SK-N-SH treated with all-trans-retinoic acid at 6 μM for 48 hours (cell line): ENCODE results near the gene METTL26.

Experiments used
- ATAC-seq: fragments of 200-7000 bp; cut with Tn5 transposase; 3 replicates; pipeline ENCODE4 v1.9.1; 2020; ENCODE audit warnings: mild to moderate bottlenecking, moderate library complexity
- ARNTL ChIP-seq: fragments of 450-650 bp; formaldehyde crosslinking; IDR thresholded peaks from 2 replicates; pipeline ENCODE4 v1.5.0; 2020; ENCODE audit warnings: low read depth, mild to moderate bottlenecking, moderate library complexity, borderline replicate concordance
- CSDC2 ChIP-seq: fragments of 250-450 bp; sonication (Bioruptor Pico); IDR thresholded peaks from 2 replicates; pipeline ENCODE4 v1.5.0; 2020; ENCODE audit warnings: mild to moderate bottlenecking, moderate library complexity
- CSRNP3 ChIP-seq: fragments of 250-450 bp; sonication (Bioruptor Pico); IDR thresholded peaks from 2 replicates; pipeline ENCODE4 v1.5.1; 2021; ENCODE audit warnings: mild to moderate bottlenecking, moderate library complexity
- ESRRG ChIP-seq: fragments of 250-450 bp; sonication (Bioruptor Pico); IDR thresholded peaks from 2 replicates; pipeline ENCODE4 v1.6.1; 2021; ENCODE audit warnings: mild to moderate bottlenecking
- GLIS3 ChIP-seq: fragments of 250-450 bp; sonication (Bioruptor Pico); IDR thresholded peaks from 2 replicates; pipeline ENCODE4 v1.5.0; 2020; ENCODE audit warnings: mild to moderate bottlenecking, moderate library complexity
- POU6F1 ChIP-seq: fragments of 250-450 bp; sonication (Bioruptor Pico); IDR thresholded peaks from 2 replicates; pipeline ENCODE4 v1.8.0; 2021; ENCODE audit warnings: low read depth, mild to moderate bottlenecking, moderate library complexity, borderline replicate concordance
- RARB ChIP-seq: fragments of 250-450 bp; sonication (Bioruptor Pico); IDR thresholded peaks from 2 replicates; pipeline ENCODE4 v1.8.0; 2021; ENCODE audit warnings: mild to moderate bottlenecking, moderate library complexity
- SNAI2 ChIP-seq: fragments of 250-450 bp; sonication (Bioruptor Pico); IDR thresholded peaks from 2 replicates; pipeline ENCODE4 v1.5.0; 2020; ENCODE audit warnings: mild to moderate bottlenecking, moderate library complexity
- TCF4 ChIP-seq: fragments of 250-450 bp; sonication (Bioruptor Pico); IDR thresholded peaks from 2 replicates; pipeline ENCODE4 v1.8.0; 2021; ENCODE audit warnings: mild to moderate bottlenecking, moderate library complexity, borderline replicate concordance
- TOX ChIP-seq: fragments of 250-450 bp; sonication (Bioruptor Pico); IDR thresholded peaks from 2 replicates; pipeline ENCODE4 v1.8.0; 2021; ENCODE audit warnings: mild to moderate bottlenecking, moderate library complexity, borderline replicate concordance
- TSHZ2 ChIP-seq: fragments of 250-450 bp; sonication (Bioruptor Pico); IDR thresholded peaks from 2 replicates; pipeline ENCODE4 v1.5.0; 2020; ENCODE audit warnings: mild to moderate bottlenecking, moderate library complexity
- ZC3H10 ChIP-seq: fragments of 250-450 bp; sonication (Bioruptor Pico); IDR thresholded peaks from 2 replicates; pipeline ENCODE4 v1.5.1; 2021; ENCODE audit warnings: mild to moderate bottlenecking, moderate library complexity
- ZFP30 ChIP-seq: fragments of 450-650 bp; formaldehyde crosslinking; IDR thresholded peaks from 2 replicates; pipeline ENCODE4 v1.5.0; 2022; ENCODE audit warnings: mild to moderate bottlenecking, moderate library complexity
- ZNF8 ChIP-seq: fragments of 450-650 bp; formaldehyde crosslinking; IDR thresholded peaks from 2 replicates; pipeline ENCODE4 v1.5.0; 2020; ENCODE audit warnings: mild to moderate bottlenecking, moderate library complexity
- TF ChIP-seq, protein P1 (sequence below): fragments of 250-450 bp; sonication (Bioruptor Pico); IDR thresholded peaks from 2 replicates; pipeline ENCODE4 v1.5.1; 2020; ENCODE audit warnings: low read depth, mild to moderate bottlenecking, moderate library complexity
- TF ChIP-seq, protein P2 (sequence below): fragments of 250-450 bp; sonication (Bioruptor Pico); IDR thresholded peaks from 2 replicates; pipeline ENCODE4 v1.8.0; 2020; ENCODE audit warnings: mild to moderate bottlenecking, moderate library complexity, borderline replicate concordance

METTL26 gene

GRCh38 chr16:676913-677312, 40.8 kb upstream of the METTL26 start (continued):
- TF ChIP-seq TSHZ2 = no peak
- no peak for TF ChIP-seq GLIS3 (CRISPR knock-in tag)

DNA sequence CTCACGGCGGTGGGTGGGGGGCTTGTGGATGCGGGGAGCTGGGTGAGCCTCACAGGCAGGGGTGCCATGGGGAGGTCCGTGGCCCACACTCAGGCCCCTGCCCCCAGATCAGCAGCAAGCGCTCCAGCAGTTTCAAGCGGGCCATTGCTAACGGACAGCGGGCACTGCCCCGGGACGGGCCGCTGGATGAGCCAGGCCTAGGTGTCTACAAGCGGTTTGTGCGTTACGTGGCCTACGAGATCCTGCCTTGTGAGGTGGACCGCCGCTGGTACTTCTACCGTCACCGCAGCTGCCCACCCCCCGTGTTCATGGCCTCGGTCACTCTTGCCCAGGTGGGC, 40.4 kb upstream of the METTL26 start:
- no peak for ATAC-seq
- TF ChIP-seq SNAI2 (CRISPR knock-in tag) (no peak), CSRNP3 (CRISPR knock-in tag) (no peak), CSDC2 (no peak)
- TF ChIP-seq, protein P1, sequence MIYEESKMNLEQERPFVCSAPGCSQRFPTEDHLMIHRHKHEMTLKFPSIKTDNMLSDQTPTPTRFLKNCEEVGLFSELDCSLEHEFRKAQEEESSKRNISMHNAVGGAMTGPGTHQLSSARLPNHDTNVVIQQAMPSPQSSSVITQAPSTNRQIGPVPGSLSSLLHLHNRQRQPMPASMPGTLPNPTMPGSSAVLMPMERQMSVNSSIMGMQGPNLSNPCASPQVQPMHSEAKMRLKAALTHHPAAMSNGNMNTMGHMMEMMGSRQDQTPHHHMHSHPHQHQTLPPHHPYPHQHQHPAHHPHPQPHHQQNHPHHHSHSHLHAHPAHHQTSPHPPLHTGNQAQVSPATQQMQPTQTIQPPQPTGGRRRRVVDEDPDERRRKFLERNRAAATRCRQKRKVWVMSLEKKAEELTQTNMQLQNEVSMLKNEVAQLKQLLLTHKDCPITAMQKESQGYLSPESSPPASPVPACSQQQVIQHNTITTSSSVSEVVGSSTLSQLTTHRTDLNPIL (CRISPR knock-in tag) = no peak

GRCh38 chr16:675884-676564, 39.9 kb upstream of the METTL26 start:
- no peak for ATAC-seq
- no peak for TF ChIP-seq TOX (CRISPR knock-in tag)
- no peak for TF ChIP-seq ZNF8 (CRISPR knock-in tag)
- no peak for TF ChIP-seq ARNTL
- no peak for TF ChIP-seq CSDC2
- no peak for TF ChIP-seq TCF4 (CRISPR knock-in tag)
- no peak for TF ChIP-seq POU6F1 (CRISPR knock-in tag)
- no peak for TF ChIP-seq ZFP30 (CRISPR knock-in tag)

GRCh38 chr16:674968-675883, 39.1 kb upstream of the METTL26 start, which contains the start of gene RHBDL1:
RHBDL1 (plus strand) TSS chr16:675671; CDS start chr16:675791, 120 bp downstream.
- no peak for ATAC-seq
- TF ChIP-seq GLIS3 (CRISPR knock-in tag) (peak; percentile 60; the same call in 1 of the 2 replicates), POU6F1 (CRISPR knock-in tag) (no peak)

DNA sequence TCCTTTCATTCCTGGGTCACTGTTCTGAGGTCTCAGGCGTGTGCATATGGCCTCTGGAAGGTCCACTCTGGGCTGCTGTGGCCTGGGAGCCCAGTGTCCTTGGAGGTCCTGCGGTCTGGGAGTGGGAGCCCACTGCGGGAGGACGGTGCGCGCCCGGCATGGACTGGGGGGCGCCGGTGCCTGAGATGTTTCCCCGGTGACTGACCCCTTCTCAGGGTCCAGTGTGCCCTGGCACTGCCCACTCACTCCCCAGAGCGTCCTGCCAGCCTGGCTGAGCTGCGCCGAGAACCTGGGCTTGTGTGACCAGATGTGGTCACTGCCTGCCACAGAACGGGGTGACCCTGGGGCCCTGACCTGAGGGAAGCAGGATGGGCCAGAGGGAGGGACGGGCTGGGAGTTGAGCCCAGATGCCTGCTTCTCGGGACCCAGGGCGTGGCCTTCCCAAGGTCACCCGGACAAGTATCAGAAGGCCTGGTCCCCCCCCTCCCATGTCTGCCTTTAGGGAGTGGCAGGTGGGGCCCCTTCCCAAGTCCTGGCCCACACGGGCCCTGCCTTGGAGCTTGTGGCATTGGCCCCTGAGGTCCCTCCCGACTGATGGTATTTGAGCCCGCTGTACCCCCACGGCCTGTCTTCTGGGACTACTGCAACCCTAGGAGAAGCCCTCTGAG, 38.2 kb upstream of the METTL26 start:
- no peak for ATAC-seq
- TF ChIP-seq POU6F1 (CRISPR knock-in tag) = no peak
- TF ChIP-seq ESRRG = no peak
- TF ChIP-seq ARNTL = no peak
- no peak for TF ChIP-seq CSDC2
- no peak for TF ChIP-seq ZC3H10
- TF ChIP-seq, protein P2, sequence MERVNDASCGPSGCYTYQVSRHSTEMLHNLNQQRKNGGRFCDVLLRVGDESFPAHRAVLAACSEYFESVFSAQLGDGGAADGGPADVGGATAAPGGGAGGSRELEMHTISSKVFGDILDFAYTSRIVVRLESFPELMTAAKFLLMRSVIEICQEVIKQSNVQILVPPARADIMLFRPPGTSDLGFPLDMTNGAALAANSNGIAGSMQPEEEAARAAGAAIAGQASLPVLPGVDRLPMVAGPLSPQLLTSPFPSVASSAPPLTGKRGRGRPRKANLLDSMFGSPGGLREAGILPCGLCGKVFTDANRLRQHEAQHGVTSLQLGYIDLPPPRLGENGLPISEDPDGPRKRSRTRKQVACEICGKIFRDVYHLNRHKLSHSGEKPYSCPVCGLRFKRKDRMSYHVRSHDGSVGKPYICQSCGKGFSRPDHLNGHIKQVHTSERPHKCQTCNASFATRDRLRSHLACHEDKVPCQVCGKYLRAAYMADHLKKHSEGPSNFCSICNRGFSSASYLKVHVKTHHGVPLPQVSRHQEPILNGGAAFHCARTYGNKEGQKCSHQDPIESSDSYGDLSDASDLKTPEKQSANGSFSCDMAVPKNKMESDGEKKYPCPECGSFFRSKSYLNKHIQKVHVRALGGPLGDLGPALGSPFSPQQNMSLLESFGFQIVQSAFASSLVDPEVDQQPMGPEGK = no peak
- TF ChIP-seq GLIS3 (CRISPR knock-in tag) = no peak
- no peak for TF ChIP-seq RARB
